ENCODE results near the gene MTCL3.

MTCL3 gene

DNA sequence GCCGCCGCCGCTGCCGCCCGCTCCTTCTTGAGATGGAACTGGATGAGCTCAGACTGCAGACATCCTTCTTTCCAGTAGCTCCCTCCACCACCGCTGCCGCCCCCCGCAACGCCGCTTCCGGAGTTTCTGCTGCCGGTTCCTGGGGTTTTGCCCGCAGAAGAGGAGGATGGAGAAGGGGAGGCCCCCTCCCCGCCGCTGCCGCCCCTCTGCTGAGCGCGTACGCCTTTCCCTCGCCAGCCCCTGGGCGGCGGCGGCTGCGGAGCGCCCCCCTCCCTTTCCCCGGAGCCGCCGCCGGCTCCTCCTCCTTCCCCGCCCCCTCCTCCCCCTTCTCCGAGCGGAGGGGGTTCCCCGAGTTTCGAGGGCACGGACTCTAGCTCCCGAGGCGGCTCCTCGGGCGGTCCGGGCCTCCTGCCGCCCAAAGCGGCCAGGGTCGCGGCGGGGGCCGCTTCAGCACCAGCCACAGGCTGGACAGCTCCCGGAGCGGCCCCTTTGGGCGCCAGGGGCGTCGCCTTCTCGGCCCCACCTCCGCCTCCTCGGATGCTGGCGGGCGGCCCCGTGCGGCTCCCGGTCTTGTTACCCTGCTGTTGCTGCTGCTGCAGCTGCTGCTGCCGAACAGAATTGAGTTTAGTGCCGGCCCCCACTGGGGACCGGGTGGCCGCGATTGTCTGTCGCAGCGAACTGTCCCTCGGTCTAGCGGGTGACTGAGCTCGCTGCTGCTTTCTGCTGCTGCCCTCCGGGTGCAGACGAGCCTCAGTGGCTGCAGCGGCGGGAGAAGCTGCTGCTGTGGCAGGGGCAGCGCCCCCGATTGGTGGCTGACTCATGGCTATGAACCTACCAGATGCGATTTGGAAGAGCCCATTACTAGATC is 3.1 kb downstream of the MTCL3 start (continued):
- TF ChIP-seq, protein P1, sequence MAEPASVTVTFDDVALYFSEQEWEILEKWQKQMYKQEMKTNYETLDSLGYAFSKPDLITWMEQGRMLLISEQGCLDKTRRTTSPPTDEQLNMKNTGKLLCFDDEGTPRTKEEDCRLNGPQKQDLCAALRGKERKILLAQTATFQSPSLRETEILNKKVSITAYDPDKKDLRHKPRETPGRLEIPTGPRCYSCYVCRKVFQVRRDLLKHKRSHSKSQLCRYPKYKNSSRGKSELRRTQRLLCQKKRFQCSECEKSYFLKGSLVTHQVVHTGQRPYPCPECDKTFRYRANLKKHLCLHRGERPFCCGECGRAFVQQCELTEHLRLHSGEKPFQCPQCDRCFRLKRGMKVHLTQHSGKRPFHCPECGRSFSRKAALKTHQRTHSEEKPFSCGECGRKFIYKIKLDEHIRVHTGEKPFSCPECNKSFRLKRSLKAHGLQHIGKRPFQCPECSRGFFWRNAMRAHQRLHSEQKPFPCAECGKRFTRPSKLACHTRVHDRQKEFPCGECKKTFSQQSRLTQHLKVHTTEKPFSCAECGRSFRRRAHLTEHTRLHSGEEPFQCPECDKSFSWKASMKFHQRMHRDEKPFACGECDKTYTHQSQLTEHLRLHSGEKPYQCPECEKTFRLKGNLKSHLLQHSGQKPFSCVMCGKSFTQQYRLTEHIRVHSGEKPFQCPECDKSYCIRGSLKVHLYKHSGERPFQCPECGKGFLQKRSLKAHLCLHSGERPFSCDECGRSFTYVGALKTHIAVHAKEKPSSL (CRISPR knock-in tag; conservative IDR thresholded peaks at IDR 0.05): no peak
- TF ChIP-seq, protein P2, sequence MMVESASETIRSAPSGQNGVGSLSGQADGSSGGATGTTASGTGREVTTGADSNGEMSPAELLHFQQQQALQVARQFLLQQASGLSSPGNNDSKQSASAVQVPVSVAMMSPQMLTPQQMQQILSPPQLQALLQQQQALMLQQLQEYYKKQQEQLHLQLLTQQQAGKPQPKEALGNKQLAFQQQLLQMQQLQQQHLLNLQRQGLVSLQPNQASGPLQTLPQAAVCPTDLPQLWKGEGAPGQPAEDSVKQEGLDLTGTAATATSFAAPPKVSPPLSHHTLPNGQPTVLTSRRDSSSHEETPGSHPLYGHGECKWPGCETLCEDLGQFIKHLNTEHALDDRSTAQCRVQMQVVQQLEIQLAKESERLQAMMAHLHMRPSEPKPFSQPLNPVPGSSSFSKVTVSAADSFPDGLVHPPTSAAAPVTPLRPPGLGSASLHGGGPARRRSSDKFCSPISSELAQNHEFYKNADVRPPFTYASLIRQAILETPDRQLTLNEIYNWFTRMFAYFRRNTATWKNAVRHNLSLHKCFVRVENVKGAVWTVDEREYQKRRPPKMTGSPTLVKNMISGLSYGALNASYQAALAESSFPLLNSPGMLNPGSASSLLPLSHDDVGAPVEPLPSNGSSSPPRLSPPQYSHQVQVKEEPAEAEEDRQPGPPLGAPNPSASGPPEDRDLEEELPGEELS (CRISPR knock-in tag; IDR thresholded peaks at IDR 0.05): no peak; the same call in 1 of the 2 replicates
- TF ChIP-seq ZNF232 (CRISPR knock-in tag; IDR thresholded peaks at IDR 0.05): no peak
- TF ChIP-seq NFE2L1 (CRISPR knock-in tag; IDR thresholded peaks at IDR 0.05): 0 out of 2 replicates have a peak, but pooled peaks have one; percentile 52
- TF ChIP-seq ZNF317 (CRISPR knock-in tag; IDR thresholded peaks at IDR 0.05; ENCODE audit: borderline replicate concordance, low read depth): 0 out of 2 replicates have a peak, but pooled peaks have one; percentile 23
- TF ChIP-seq ZNF671 (CRISPR knock-in tag; IDR thresholded peaks at IDR 0.05): no peak
- TF ChIP-seq, protein P3, sequence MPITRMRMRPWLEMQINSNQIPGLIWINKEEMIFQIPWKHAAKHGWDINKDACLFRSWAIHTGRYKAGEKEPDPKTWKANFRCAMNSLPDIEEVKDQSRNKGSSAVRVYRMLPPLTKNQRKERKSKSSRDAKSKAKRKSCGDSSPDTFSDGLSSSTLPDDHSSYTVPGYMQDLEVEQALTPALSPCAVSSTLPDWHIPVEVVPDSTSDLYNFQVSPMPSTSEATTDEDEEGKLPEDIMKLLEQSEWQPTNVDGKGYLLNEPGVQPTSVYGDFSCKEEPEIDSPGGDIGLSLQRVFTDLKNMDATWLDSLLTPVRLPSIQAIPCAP (CRISPR knock-in tag; IDR thresholded peaks at IDR 0.05): peak; percentile 36; the same call in 1 of the 2 replicates
- TF ChIP-seq, protein P4, sequence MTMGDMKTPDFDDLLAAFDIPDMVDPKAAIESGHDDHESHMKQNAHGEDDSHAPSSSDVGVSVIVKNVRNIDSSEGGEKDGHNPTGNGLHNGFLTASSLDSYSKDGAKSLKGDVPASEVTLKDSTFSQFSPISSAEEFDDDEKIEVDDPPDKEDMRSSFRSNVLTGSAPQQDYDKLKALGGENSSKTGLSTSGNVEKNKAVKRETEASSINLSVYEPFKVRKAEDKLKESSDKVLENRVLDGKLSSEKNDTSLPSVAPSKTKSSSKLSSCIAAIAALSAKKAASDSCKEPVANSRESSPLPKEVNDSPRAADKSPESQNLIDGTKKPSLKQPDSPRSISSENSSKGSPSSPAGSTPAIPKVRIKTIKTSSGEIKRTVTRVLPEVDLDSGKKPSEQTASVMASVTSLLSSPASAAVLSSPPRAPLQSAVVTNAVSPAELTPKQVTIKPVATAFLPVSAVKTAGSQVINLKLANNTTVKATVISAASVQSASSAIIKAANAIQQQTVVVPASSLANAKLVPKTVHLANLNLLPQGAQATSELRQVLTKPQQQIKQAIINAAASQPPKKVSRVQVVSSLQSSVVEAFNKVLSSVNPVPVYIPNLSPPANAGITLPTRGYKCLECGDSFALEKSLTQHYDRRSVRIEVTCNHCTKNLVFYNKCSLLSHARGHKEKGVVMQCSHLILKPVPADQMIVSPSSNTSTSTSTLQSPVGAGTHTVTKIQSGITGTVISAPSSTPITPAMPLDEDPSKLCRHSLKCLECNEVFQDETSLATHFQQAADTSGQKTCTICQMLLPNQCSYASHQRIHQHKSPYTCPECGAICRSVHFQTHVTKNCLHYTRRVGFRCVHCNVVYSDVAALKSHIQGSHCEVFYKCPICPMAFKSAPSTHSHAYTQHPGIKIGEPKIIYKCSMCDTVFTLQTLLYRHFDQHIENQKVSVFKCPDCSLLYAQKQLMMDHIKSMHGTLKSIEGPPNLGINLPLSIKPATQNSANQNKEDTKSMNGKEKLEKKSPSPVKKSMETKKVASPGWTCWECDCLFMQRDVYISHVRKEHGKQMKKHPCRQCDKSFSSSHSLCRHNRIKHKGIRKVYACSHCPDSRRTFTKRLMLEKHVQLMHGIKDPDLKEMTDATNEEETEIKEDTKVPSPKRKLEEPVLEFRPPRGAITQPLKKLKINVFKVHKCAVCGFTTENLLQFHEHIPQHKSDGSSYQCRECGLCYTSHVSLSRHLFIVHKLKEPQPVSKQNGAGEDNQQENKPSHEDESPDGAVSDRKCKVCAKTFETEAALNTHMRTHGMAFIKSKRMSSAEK (CRISPR knock-in tag; IDR thresholded peaks at IDR 0.05; ENCODE audit: borderline replicate concordance): no peak
- peak; percentile 67; the same call in 1 of the 2 replicates for TF ChIP-seq GABPB1 (CRISPR knock-in tag; IDR thresholded peaks at IDR 0.05)
- TF ChIP-seq MYBL2 (CRISPR knock-in tag; IDR thresholded peaks at IDR 0.05): no peak; the same call in none of the 2 replicates
- no peak for TF ChIP-seq TEAD4 (CRISPR knock-in tag; IDR thresholded peaks at IDR 0.05)
- TF ChIP-seq ZNF121 (CRISPR knock-in tag; IDR thresholded peaks at IDR 0.05): no peak
- no peak; the same call in 1 of the 2 replicates for TF ChIP-seq ZNF219 (CRISPR knock-in tag; IDR thresholded peaks at IDR 0.05; ENCODE audit: borderline replicate concordance)
- no peak for TF ChIP-seq FOXJ3 (CRISPR knock-in tag; IDR thresholded peaks at IDR 0.05; ENCODE audit: borderline replicate concordance)
- no peak for TF ChIP-seq CREM (CRISPR knock-in tag; IDR thresholded peaks at IDR 0.05)
- TF ChIP-seq, protein P5, sequence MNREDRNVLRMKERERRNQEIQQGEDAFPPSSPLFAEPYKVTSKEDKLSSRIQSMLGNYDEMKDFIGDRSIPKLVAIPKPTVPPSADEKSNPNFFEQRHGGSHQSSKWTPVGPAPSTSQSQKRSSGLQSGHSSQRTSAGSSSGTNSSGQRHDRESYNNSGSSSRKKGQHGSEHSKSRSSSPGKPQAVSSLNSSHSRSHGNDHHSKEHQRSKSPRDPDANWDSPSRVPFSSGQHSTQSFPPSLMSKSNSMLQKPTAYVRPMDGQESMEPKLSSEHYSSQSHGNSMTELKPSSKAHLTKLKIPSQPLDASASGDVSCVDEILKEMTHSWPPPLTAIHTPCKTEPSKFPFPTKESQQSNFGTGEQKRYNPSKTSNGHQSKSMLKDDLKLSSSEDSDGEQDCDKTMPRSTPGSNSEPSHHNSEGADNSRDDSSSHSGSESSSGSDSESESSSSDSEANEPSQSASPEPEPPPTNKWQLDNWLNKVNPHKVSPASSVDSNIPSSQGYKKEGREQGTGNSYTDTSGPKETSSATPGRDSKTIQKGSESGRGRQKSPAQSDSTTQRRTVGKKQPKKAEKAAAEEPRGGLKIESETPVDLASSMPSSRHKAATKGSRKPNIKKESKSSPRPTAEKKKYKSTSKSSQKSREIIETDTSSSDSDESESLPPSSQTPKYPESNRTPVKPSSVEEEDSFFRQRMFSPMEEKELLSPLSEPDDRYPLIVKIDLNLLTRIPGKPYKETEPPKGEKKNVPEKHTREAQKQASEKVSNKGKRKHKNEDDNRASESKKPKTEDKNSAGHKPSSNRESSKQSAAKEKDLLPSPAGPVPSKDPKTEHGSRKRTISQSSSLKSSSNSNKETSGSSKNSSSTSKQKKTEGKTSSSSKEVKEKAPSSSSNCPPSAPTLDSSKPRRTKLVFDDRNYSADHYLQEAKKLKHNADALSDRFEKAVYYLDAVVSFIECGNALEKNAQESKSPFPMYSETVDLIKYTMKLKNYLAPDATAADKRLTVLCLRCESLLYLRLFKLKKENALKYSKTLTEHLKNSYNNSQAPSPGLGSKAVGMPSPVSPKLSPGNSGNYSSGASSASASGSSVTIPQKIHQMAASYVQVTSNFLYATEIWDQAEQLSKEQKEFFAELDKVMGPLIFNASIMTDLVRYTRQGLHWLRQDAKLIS (CRISPR knock-in tag; IDR thresholded peaks at IDR 0.05; ENCODE audit: borderline replicate concordance): no peak
- peak; percentile 72; the same call in 1 of the 2 replicates for TF ChIP-seq FOXK1 (CRISPR knock-in tag; IDR thresholded peaks at IDR 0.05)
- TF ChIP-seq CREB1 (CRISPR knock-in tag; IDR thresholded peaks at IDR 0.05): no peak
- no peak for TF ChIP-seq EMX1 (CRISPR knock-in tag; IDR thresholded peaks at IDR 0.05)
- peak; percentile 98 for TF ChIP-seq ZNF423 (CRISPR knock-in tag; IDR thresholded peaks at IDR 0.05)
- TF ChIP-seq, protein P6, sequence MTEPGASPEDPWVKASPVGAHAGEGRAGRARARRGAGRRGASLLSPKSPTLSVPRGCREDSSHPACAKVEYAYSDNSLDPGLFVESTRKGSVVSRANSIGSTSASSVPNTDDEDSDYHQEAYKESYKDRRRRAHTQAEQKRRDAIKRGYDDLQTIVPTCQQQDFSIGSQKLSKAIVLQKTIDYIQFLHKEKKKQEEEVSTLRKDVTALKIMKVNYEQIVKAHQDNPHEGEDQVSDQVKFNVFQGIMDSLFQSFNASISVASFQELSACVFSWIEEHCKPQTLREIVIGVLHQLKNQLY (CRISPR knock-in tag; IDR thresholded peaks at IDR 0.05): no peak
- TF ChIP-seq ESRRA (CRISPR knock-in tag; IDR thresholded peaks at IDR 0.05; ENCODE audit: borderline replicate concordance): 0 out of 2 replicates have a peak, but pooled peaks have one; percentile 23
- no peak for TF ChIP-seq GTF2I (CRISPR knock-in tag; conservative IDR thresholded peaks at IDR 0.05)
